MM.1S (cell line): Measurements from ENCODE around the gene METTL25B.

Experiments
- DNase-seq: peaks from one replicate; pipeline ENCODE4 v3.0.0-alpha.2; 2015
- H2AFZ ChIP-seq: fragments of 300-600 bp; sonication (generic); 2 replicates; pipeline ENCODE4 v1.6.0; 2016; ENCODE audit warnings: antibody characterized with exemption, low read length
- H3F3A ChIP-seq: fragments of 300-600 bp; sonication (generic); 2 replicates; pipeline ENCODE4 v1.6.1; 2016; ENCODE audit warnings: mild to moderate bottlenecking, antibody characterized with exemption, low read length, moderate library complexity, mixed read lengths; ENCODE audit not compliant: insufficient read depth
- H3K27ac ChIP-seq: fragments of 300-600 bp; sonication (generic); 2 replicates; pipeline ENCODE4 v1.5.1; 2016; ENCODE audit warnings: mild to moderate bottlenecking, low read length
- H3K27me3 ChIP-seq: fragments of 300-600 bp; sonication (generic); replicated peaks from 2 replicates; pipeline ENCODE4 v1.6.0; 2016; ENCODE audit warnings: low read length; ENCODE audit not compliant: insufficient read depth
- H3K36me3 ChIP-seq: fragments of 300-600 bp; sonication (generic); replicated peaks from 2 replicates; pipeline ENCODE4 v1.6.1; 2016; ENCODE audit warnings: mild to moderate bottlenecking, low read length, mixed read lengths; ENCODE audit not compliant: insufficient read depth
- H3K4me1 ChIP-seq: fragments of 300-600 bp; sonication (generic); 2 replicates; pipeline ENCODE4 v1.6.1; 2016; ENCODE audit warnings: low read length, mixed read lengths
- H3K4me2 ChIP-seq: fragments of 300-600 bp; sonication (generic); 2 replicates; pipeline ENCODE4 v1.6.0; 2016; ENCODE audit warnings: low read depth, low read length
- H3K4me3 ChIP-seq: fragments of 300-600 bp; sonication (generic); 2 replicates; pipeline ENCODE4 v1.5.1; 2016; ENCODE audit warnings: low read length, mixed read lengths
- H3K79me2 ChIP-seq: fragments of 300-600 bp; sonication (generic); 2 replicates; pipeline ENCODE4 v1.6.1; 2016; ENCODE audit warnings: mixed run types, low read length, mixed read lengths
- H3K9ac ChIP-seq: fragments of 300-600 bp; sonication (generic); 2 replicates; pipeline ENCODE4 v1.6.1; 2016; ENCODE audit warnings: low read length, mixed read lengths
- H3K9me2 ChIP-seq: fragments of 300-600 bp; sonication (generic); replicated peaks from 2 replicates; pipeline ENCODE4 v1.6.1; 2016; ENCODE audit warnings: mild to moderate bottlenecking, low read length, mixed read lengths; ENCODE audit not compliant: insufficient read depth
- H3K9me3 ChIP-seq: fragments of 300-600 bp; sonication (generic); replicated peaks from 2 replicates; pipeline ENCODE4 v1.6.1; 2016; ENCODE audit warnings: mild to moderate bottlenecking, low read length, mixed read lengths; ENCODE audit not compliant: insufficient read depth
- H4K20me1 ChIP-seq: fragments of 300-600 bp; sonication (generic); 2 replicates; pipeline ENCODE4 v1.6.1; 2016; ENCODE audit warnings: mild to moderate bottlenecking, low read length, moderate library complexity, mixed read lengths; ENCODE audit not compliant: insufficient read depth
- CTCF ChIP-seq: fragments of 300-600 bp; sonication (generic); IDR thresholded peaks from 2 replicates; pipeline ENCODE4 v1.5.1; 2016; ENCODE audit warnings: antibody characterized with exemption, low read length, mixed read lengths
- EZH2 ChIP-seq: fragments of 300-600 bp; sonication (generic); optimal IDR thresholded peaks from 2 replicates; pipeline ENCODE3; 2017; ENCODE audit warnings: low read depth, mild to moderate bottlenecking, antibody characterized with exemption, low read length, mixed read lengths
- EZH2phosphoT487 ChIP-seq: fragments of 300-600 bp; sonication (generic); IDR thresholded peaks from 2 replicates; pipeline ENCODE4 v1.6.1; 2018; ENCODE audit warnings: antibody characterized with exemption, low read length

The METTL25B gene

DNA sequence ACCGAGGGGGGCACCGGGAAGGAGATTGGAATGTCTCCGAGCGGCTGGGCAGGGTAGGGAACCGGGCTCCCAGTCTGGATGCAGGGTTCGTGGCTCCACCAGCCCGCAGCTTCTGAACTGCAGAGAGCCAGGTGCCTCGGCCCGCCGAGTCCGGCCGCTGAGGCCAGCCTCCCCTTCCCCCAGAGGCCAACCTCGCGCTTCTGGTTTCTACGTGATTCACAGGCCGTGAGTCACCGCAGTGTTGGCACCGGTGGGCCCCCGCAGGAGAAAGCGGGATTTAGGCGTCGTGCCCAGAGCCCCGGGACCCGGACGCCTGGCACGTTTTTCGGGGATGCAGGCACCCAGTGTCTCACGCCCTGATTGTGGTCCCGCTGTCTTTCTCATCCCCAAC, 23.3 kb upstream of the METTL25B start:
- no peak for DNase-seq
- Histone ChIP-seq H3K36me3 (no peaks in the 10 kb centered on the region), H3K9ac (no peak overlapping the region), H3K4me3 (no peak overlapping the region), H3K79me2 (no peaks in the 10 kb centered on the region), H4K20me1 (no peaks in the 10 kb centered on the region), H2AFZ (no peak overlapping the region), H3K27ac (no peak overlapping the region), H3K27me3 (peaks cover 68% of the 10 kb centered on the region), H3K4me1 (peaks cover 16% of the 10 kb centered on the region), H3K9me2 (no peaks in the 10 kb centered on the region), H3K9me3 (no peaks in the 10 kb centered on the region), H3F3A (no peaks in the 10 kb centered on the region; the same call in 1 of the 2 replicates), H3K4me2 (peak overlapping the region; percentile 96; the same call in 1 of the 2 replicates)
- no peak for TF ChIP-seq EZH2
- no peak for TF ChIP-seq CTCF
- no peak for TF ChIP-seq EZH2phosphoT487

DNA sequence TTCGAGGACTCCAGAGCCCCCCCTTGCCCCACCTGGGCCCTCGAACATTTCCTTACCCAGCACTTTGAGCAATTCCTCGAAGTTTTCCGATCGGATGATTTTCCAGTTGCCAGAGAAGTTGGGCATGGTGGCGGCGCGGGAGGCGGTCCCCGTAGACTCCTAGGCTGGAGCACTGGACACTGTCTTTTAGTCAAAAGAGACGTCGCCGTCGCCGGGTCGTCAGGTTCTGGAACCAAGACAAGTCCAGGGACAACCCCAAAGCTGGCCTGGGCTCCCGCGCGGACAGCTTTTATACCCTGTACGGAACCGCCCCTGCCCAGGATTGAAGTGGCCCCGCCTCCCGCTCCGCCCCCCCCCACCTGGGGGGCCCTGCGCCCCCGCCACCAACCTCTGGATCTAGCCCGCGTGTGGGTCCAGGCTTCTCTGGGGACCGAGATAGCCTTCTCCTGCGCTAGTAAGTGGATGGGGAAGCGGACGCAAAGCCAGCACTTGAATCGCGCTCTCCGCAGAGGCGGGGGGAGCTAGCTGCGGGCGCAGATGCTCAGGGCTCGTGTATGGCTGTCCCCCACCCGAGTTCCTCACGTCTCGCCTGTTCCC, 22.9 kb upstream of the METTL25B start, which contains the start of gene CRABP2:
TSS of gene CRABP2 (minus strand) at position 263 of the 597 bp plus-strand sequence. CDS start at position 126, 137 bp downstream.
- Histone ChIP-seq H3K9me2 (no peaks in the 10 kb centered on the region), H3F3A (no peaks in the 10 kb centered on the region; the same call in 1 of the 2 replicates), H3K27me3 (peaks cover 68% of the 10 kb centered on the region), H4K20me1 (no peaks in the 10 kb centered on the region), H3K4me2 (peak within 1 kb of the TSS; percentile 96), H3K79me2 (no peaks in the 10 kb centered on the region), H3K36me3 (no peaks in the 10 kb centered on the region), H3K4me1 (peaks cover 16% of the 10 kb centered on the region), H3K27ac (no peak within 1 kb of the TSS), H2AFZ (peak within 1 kb of the TSS; percentile 60), H3K9ac (no peak within 1 kb of the TSS; the same call in 1 of the 2 replicates), H3K4me3 (peak within 1 kb of the TSS; percentile 54), H3K9me3 (no peaks in the 10 kb centered on the region)
- no peak for DNase-seq
- TF ChIP-seq CTCF, result no peak
- no peak for TF ChIP-seq EZH2phosphoT487
- TF ChIP-seq EZH2, result no peak

- Histone ChIP-seq H3K9me3 (no peaks in the 10 kb centered on the region), H3K4me3 (peak overlapping the region; percentile 54), H3K9ac (no peak overlapping the region; the same call in 1 of the 2 replicates), H3F3A (no peaks in the 10 kb centered on the region; the same call in 1 of the 2 replicates), H3K36me3 (no peaks in the 10 kb centered on the region), H3K27me3 (peaks cover 63% of the 10 kb centered on the region), H3K4me1 (peaks cover 16% of the 10 kb centered on the region), H2AFZ (peak overlapping the region; percentile 60), H3K4me2 (peak overlapping the region; percentile 96), H3K27ac (no peak overlapping the region), H4K20me1 (no peaks in the 10 kb centered on the region), H3K9me2 (no peaks in the 10 kb centered on the region), H3K79me2 (no peaks in the 10 kb centered on the region)
- peak; percentile 39 for DNase-seq
- TF ChIP-seq CTCF, result peak; percentile 97
- TF ChIP-seq EZH2phosphoT487, result no peak
Observed at GRCh38 chr1:156705918-156706656, 22.2 kb upstream of the METTL25B start.
